ENCODE data around the gene OTUD7B. TPM values are rescaled to one million over a fixed set of nuclear protein-coding genes. Genes with fewer than 3 reads are reported as not detected.

The OTUD7B gene
- total RNA-seq, 4 donors from 2014 or later, result 8.5 to 12.6 (median 9.1) TPM

- Histone ChIP-seq H3K36me3 (peaks cover 0 to 30% (median 0%) of the 10 kb centered on the region in 3 donors), H3K4me1 (peaks cover 9 to 53% (median 19%) of the 10 kb centered on the region in 3 donors), H3K4me3 (no peak overlapping the region), H3K27me3 (no peaks in the 10 kb centered on the region), H3K9me3 (no peaks in the 10 kb centered on the region), H3K27ac (no peak overlapping the region)
- WGBS, 2 donors, result 43 to 70% methylated on average over 2 of the region's 2 CpGs
- intact Hi-C loops (cut with DNase I), result no loop called here
- DNase-seq, result no peak
- TF ChIP-seq POLR2A (IDR thresholded peaks at IDR 0.05), result no peak
- TF ChIP-seq, protein P1, sequence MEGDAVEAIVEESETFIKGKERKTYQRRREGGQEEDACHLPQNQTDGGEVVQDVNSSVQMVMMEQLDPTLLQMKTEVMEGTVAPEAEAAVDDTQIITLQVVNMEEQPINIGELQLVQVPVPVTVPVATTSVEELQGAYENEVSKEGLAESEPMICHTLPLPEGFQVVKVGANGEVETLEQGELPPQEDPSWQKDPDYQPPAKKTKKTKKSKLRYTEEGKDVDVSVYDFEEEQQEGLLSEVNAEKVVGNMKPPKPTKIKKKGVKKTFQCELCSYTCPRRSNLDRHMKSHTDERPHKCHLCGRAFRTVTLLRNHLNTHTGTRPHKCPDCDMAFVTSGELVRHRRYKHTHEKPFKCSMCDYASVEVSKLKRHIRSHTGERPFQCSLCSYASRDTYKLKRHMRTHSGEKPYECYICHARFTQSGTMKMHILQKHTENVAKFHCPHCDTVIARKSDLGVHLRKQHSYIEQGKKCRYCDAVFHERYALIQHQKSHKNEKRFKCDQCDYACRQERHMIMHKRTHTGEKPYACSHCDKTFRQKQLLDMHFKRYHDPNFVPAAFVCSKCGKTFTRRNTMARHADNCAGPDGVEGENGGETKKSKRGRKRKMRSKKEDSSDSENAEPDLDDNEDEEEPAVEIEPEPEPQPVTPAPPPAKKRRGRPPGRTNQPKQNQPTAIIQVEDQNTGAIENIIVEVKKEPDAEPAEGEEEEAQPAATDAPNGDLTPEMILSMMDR (IDR thresholded peaks at IDR 0.05), result no peak
These were observed 4.9 kb downstream of the OTUD7B start for GRCh38 chr1:150005606-150006005.

DNA sequence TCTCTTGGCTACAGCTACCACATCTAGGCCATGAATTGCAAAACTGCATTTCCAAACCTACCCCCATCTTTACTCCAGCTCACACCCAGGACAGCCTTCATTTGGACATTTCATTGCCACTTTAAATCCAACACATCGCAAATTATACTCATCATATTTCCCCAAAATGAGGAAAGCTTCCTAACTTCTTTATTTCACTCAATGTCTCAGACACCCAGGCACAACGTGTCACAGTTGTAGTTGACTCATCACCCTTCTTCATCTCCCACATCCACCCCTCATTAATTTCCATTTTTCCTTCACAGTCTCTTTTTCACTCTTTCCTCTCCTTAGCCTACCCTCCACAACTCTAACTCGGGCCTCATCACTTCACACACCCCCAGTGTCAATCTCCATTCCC, 6.7 kb downstream of the OTUD7B start:
- WGBS, 2 donors, result 70 to 80% methylated on average over 3 of the region's 3 CpGs
- Histone ChIP-seq H3K27me3 (no peaks in the 10 kb centered on the region), H3K9me3 (no peaks in the 10 kb centered on the region), H3K4me1 (peaks cover 9 to 44% (median 14%) of the 10 kb centered on the region in 3 donors), H3K4me3 (no peak overlapping the region), H3K27ac (no peak overlapping the region), H3K36me3 (peaks cover 0 to 42% (median 0%) of the 10 kb centered on the region in 3 donors)
- no peak for TF ChIP-seq POLR2A (IDR thresholded peaks at IDR 0.05)
- TF ChIP-seq, protein P1 (IDR thresholded peaks at IDR 0.05), result no peak
- DNase-seq, result no peak
- intact Hi-C loops (cut with DNase I), result no loop called here

DNA sequence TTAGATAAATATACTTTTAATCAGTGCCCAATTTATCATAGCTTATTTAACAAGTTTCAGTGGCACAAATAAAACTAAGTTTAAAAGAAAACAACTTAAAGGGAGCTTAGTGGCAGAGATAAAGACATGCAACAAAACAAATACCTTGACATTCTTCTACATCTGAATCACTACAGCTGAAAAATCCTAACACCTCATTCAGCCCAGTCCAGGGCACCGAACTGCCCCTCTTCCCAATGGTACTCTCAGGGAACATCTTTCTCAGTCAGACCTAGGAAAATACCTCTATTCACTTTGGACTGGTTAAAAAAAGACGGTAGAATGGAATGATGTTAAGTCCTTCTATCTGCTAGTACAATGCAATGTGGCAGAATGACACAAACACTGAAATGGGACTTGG, 8.3 kb downstream of the OTUD7B start:
- 75 to 83% methylated on average over 2 of the region's 2 CpGs for WGBS, 2 donors
- H3K9me3 ChIP-seq, result no peaks in the 10 kb centered on the region
- H3K27me3 ChIP-seq, result no peaks in the 10 kb centered on the region
- intact Hi-C loops (cut with DNase I), result no loop called here
- H3K27ac ChIP-seq, result no peak overlapping the region
- no peak overlapping the region for H3K4me3 ChIP-seq
- no peak for DNase-seq
- H3K4me1 ChIP-seq, result peaks cover 0 to 40% (median 0%) of the 10 kb centered on the region in 3 donors
- TF ChIP-seq, protein P1 (IDR thresholded peaks at IDR 0.05), result no peak
- TF ChIP-seq POLR2A (IDR thresholded peaks at IDR 0.05), result no peak
- H3K36me3 ChIP-seq, result peaks cover 0 to 42% (median 0%) of the 10 kb centered on the region in 3 donors

- Histone ChIP-seq H3K9me3 (no peaks in the 10 kb centered on the region), H3K36me3 (peaks cover 0 to 42% (median 0%) of the 10 kb centered on the region in 3 donors), H3K4me3 (no peak overlapping the region), H3K27ac (peak overlapping the region in 1 of 4 donors; percentile 48), H3K27me3 (no peaks in the 10 kb centered on the region), H3K4me1 (peaks cover 4 to 40% (median 7%) of the 10 kb centered on the region in 3 donors)
- TF ChIP-seq, protein P1 (IDR thresholded peaks at IDR 0.05), result no peak
- no peak for TF ChIP-seq POLR2A (IDR thresholded peaks at IDR 0.05)
- intact Hi-C loops (cut with DNase I), result no loop called here
- WGBS, 2 donors, result 100% methylated on average over 1 of the region's 1 CpG
- no peak for DNase-seq
These were observed 9.1 kb downstream of the OTUD7B start for GRCh38 chr1:150001415-150001814.

GRCh38 chr1:149997585-149998262, 12.8 kb downstream of the OTUD7B start:
- Histone ChIP-seq H3K27me3 (peaks cover 0 to 3% (median 0%) of the 10 kb centered on the region in 4 donors), H3K9me3 (no peaks in the 10 kb centered on the region), H3K4me1 (peaks cover 14 to 70% (median 21%) of the 10 kb centered on the region in 3 donors), H3K36me3 (peaks cover 0 to 22% (median 0%) of the 10 kb centered on the region in 3 donors), H3K27ac (peak overlapping the region in 1 of 4 donors; percentile 64), H3K4me3 (no peak overlapping the region)
- intact Hi-C loops (cut with DNase I), result no loop called here
- WGBS, 2 donors, result 61 to 77% methylated on average over 6 of the region's 6 CpGs
- no peak for TF ChIP-seq POLR2A (IDR thresholded peaks at IDR 0.05)
- TF ChIP-seq, protein P1 (IDR thresholded peaks at IDR 0.05), result no peak
- DNase-seq, result no peak
